ENCODE data around the gene MTF1.

DNA sequence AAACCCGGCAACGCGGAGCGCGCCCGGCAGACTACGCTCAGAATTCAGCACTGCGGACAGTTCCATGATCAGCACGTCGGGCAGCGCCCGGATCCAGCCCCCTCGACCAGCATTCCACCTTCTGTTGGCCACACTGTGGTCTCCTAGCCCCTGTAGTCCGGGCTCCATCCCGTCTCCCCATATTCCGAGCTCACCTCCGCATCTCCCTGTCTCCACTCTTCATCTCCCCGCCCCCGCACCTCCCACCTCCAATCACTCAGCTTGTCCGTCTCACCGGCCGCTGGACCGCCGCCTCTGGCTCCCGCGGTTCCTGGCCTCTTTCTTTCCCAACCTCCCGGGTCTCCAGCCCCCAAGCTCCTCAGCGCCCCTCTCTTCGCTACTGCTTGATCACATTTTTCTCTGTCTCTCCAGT lies 95.0 kb downstream of the MTF1 start:
- TF ChIP-seq, protein P1, sequence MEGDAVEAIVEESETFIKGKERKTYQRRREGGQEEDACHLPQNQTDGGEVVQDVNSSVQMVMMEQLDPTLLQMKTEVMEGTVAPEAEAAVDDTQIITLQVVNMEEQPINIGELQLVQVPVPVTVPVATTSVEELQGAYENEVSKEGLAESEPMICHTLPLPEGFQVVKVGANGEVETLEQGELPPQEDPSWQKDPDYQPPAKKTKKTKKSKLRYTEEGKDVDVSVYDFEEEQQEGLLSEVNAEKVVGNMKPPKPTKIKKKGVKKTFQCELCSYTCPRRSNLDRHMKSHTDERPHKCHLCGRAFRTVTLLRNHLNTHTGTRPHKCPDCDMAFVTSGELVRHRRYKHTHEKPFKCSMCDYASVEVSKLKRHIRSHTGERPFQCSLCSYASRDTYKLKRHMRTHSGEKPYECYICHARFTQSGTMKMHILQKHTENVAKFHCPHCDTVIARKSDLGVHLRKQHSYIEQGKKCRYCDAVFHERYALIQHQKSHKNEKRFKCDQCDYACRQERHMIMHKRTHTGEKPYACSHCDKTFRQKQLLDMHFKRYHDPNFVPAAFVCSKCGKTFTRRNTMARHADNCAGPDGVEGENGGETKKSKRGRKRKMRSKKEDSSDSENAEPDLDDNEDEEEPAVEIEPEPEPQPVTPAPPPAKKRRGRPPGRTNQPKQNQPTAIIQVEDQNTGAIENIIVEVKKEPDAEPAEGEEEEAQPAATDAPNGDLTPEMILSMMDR (IDR thresholded peaks at IDR 0.05) = no peak
- no peak for TF ChIP-seq EP300 (IDR thresholded peaks at IDR 0.05)

All from tibial nerve (tissue), 4 donors.